NCI-H1694 (cell line): ENCODE measurements around the gene CHDH.

ENCODE experiments used
- DNase-seq: peaks from one replicate; lab custom pipeline; 2025; lab: John Stamatoyannopoulos, UW

Gene CHDH

DNA sequence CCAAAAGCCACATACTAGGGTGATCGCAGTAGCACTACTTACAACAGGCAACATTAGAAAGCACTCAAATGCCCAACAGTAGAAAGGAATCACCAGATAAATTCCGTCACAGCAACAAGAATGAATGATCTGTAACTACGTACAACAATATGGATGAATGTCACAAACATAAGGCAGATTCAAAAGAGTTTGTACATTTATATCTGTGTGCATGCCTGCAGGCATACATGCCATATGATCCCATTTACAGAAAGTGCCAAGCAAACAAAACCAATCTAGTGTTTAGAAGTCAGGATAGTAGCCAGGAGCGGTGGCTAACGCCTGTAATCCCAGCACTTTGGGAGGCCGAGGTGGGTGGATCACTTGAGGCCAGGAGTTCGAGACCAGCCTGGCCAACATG lies 3.7 kb upstream of the CHDH start:
- no peak for DNase-seq

- no peak for DNase-seq
These were observed 584 bp upstream of the CHDH start for GRCh38 chr3:53846851-53847155.

- no peak for DNase-seq
These were observed 412 bp downstream of the CHDH start for GRCh38 chr3:53845881-53846133.

DNA sequence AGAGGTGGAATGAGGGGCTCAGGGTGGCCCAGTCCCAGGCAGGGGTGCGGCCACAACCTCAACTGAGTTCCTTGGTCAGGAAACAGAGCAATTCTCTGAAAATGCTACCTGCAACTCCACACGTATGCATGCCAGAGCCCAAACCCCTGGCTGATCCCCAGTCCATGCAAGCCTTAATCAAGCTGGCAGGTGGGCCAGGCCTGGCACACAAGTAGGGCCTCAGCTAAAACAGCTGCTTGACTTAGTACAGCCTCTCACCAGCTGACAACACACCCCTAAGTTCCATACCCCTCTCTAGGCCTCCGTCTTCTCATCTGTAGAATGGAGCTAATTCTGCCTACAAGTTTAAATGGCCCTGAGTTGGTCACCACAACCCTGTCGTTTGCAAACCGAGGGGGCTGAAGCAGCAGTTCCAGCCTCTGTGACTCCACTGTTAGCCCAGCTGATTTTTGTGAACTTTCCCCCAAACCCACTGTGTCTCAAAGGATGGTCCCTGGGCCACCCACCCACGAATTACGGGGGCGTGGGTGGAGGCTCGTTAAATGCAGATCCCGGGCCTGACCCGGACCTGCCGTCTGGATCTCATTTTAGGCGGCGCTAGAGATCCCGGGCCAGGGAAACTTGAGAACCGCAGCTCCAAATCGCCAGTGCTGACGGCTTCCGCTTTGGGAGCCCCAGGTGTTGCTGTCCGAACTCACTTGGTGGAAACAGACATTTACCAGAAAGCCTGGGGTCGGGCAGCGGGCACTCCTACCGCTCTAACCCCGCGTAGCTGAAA lies 927 bp downstream of the CHDH start:
- DNase-seq: no peak

DNA sequence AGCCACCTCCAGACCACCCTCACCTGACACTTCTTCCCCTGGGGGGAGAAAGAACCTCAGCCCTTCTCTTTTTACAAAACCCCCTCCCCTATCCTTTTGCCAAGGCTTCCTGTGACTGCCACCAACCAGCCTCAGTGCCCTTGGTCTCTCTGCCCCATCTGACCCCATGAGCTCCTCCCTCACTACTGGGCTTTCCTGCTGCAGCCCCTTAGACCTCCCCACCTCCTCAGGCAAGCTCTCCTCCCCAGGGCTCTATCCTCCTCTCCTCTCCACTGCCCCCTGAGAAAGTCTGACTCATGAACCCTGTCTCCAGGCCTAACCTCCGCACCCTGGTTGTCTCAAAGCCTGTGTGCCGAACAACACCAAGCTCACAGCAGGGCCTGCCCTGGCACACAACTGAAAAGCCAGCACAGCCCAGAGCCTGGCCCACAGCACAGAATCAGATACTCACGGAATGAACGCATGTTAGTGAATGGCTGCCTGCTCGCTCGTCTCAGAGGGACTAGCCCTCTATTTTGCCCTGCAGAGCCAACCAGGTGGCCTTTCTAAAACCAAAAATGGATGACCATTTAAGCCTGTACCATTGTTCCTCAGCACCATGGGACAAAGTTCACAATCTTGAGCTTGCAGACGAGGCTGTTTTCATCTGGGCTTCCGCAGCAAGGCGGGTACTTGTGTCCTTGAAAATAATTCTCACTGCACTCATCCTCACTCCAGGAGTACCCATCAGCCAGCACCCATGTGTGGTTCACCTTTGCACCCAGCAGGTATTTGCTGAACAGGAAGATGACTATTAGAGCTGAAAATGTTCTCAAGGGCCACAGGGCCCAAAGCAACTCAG lies 1.7 kb downstream of the CHDH start:
- DNase-seq: no peak

- no peak for DNase-seq
These were observed 2.7 kb downstream of the CHDH start for GRCh38 chr3:53843195-53844177.

- no peak for DNase-seq
These were observed 3.6 kb downstream of the CHDH start for GRCh38 chr3:53842436-53843194.

DNA sequence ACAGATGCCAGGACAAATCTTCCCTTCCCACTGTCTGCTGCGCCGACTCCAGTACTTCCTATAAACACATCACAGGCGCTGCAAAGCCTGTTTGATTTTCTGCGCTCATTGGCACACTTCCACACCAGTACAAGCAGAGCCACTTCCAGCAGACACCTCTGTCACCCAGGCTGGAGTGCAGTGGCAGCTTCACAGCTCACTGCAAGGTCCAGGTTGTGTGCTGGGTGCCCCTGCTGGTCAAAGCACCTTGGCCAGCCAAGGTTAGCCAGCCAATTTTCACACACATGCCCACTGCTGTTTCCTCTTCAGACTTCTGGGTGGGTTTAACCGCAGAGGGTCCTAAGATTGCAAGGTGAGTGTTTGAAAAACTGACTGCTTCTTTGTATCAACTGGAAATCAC lies 4.9 kb downstream of the CHDH start:
- DNase-seq: no peak

DNA sequence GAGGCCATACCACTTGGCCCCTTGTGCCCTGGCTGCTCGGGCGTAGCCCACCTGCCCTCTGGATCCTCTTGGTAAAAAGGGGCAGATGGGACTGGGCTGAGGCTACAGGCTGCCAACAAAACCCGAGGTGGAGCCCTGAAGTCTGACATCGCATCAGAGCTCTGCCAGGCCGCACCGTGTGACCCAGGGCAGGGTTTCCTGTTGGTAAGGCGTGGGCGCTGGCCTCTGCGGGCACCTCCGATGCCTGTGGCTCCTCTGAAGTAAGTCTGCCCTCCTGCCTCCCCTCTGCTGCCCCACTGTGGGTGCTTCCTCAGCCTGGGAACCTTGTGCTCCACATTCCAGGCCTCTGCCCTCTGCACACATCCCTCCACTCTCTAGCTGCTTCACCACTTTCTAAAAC lies 8.9 kb downstream of the CHDH start:
- no peak for DNase-seq

- DNase-seq: no peak
These were observed 9.9 kb downstream of the CHDH start for GRCh38 chr3:53836084-53836872.

DNA sequence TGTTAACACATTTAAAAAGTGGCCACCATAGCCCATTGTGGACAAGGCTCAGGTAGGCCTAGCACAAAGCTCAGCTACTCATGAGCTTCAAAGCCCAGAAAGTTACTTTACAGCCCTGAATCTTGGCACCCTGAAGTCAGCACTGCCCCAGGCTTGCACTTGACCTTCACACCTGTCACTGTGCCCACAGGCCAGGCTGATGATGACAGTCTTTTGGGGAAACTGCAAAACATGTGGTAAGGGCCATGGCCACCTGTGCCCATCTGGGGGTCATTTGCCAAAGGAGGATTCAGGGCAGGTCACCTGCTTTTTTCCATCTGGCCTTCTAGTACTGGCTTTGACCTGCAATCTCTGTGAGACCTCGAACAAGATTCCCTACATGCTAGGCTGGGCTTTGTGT lies 11.0 kb downstream of the CHDH start:
- DNase-seq: no peak

DNA sequence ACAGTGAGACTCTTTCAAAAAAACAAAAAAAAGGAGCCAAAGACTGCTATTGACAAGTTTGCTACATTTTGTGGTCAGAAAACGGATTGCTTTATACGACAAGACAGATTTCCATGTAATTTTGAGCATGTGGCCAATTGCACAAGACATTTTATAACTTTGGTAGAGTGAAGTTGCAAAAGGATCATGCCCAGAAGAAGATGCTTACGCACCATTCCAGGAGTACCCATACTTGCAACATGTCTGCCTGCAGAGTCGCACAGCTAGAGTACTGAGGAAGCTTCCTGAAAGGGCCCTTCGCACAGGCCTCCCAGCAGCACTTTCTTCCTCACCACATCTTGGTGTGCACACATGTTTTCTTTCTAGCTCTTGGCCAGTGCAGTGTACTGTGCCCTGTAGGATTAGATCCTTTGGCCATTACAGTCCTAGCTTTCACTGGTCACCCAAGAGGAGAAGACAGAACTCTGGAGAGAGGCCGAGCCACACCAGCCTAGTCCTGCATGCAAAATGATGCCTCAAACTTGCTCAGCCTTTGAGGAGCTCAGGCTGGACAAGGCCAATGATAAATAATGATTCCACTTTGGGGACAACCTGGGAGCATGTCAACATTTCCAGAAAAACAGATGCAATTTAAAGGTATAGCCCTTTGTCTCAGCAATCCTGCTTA lies 11.7 kb downstream of the CHDH start:
- no peak for DNase-seq

- no peak for DNase-seq
These were observed 12.5 kb downstream of the CHDH start for GRCh38 chr3:53833700-53834099.

GRCh38 chr3:53833053-53833645 lies 13.1 kb downstream of the CHDH start:
- no peak for DNase-seq

GRCh38 chr3:53830944-53831343 lies 15.3 kb downstream of the CHDH start:
- no peak for DNase-seq

- DNase-seq: no peak
These were observed 16.6 kb downstream of the CHDH start for GRCh38 chr3:53829605-53830004.

- no peak for DNase-seq
These were observed 17.6 kb downstream of the CHDH start for GRCh38 chr3:53828581-53828980.

GRCh38 chr3:53826048-53826447 lies 20.2 kb downstream of the CHDH start:
- DNase-seq: no peak

GRCh38 chr3:53824795-53825194 lies 21.4 kb downstream of the CHDH start:
- no peak for DNase-seq

DNA sequence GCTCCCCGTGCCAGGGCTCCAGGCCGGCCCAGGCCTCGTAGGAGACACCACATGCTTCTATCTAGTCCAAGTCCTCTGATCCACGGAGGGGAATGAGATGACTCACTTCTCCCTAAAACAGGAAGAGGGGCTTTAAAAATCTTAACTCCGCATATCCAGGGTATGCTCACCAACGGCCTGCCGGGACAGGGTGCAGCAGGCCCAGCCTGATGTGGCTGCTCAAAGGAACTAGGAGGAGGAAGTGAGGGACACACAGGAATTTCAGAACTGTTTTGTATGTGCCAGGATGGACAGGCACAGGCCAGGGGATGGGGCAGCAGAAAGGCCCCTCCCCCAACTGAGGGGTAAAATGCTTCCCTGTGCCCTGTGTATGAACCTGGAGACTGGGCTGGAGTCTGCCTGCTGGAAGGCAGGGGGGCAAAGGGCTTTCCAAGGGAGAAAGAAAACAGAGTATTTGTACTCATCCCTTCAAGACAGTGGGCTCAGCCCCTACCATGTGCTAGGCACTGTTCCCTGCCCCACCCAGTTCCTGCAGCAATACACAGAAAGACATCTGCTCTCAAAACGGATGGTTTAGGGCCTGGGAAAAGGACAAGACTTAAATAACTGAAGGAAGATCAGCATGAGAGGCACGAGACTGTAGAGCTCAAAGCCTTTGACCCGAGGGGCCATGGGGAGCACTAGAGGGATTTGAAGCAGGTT lies 22.1 kb downstream of the CHDH start:
- no peak for DNase-seq
